ENCODE results near the gene NEO1. TPM values are rescaled to one million over a fixed set of nuclear protein-coding genes. Genes with fewer than 3 reads are reported as not detected.

Gene NEO1
- total RNA-seq, 4 donors from 2014 or later: 74.0 to 117 (median 107) TPM

DNA sequence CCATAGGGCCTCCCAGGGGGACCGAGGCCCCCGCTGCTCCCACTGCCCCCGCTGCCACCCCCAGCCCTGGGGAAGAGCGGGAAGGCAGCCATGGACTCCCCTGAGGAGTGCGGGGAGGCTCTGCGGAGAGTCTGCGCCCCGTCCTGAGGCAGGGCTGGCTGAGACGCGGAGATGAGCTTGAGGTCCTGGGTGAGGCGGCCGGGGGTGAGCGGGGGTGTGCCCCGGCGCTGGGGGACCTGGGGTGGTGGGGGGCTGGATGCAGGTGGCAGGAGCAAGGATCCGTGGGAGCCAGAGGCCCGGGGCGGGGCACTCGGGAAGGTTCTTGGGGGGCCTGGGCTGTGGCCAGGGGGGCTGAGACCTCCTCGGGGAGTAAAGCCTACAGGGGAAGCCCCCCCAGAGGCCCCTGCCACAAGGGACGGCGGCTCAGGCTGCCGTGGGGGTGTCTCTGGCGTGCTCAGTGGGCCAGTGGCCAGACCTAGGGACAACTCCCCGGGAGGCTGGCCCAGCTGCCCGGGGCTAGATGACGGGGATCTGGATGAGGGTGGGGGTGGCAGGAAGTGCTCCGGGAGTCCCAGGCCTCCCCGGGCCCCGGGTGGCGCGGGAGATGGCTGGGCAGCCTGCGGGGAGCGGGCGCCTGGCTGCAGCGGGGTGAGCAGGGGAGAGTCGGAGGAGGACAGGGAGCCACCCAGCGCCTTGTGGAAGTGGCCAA lies 270.6 kb downstream of the NEO1 start:
- TF ChIP-seq, protein P1, sequence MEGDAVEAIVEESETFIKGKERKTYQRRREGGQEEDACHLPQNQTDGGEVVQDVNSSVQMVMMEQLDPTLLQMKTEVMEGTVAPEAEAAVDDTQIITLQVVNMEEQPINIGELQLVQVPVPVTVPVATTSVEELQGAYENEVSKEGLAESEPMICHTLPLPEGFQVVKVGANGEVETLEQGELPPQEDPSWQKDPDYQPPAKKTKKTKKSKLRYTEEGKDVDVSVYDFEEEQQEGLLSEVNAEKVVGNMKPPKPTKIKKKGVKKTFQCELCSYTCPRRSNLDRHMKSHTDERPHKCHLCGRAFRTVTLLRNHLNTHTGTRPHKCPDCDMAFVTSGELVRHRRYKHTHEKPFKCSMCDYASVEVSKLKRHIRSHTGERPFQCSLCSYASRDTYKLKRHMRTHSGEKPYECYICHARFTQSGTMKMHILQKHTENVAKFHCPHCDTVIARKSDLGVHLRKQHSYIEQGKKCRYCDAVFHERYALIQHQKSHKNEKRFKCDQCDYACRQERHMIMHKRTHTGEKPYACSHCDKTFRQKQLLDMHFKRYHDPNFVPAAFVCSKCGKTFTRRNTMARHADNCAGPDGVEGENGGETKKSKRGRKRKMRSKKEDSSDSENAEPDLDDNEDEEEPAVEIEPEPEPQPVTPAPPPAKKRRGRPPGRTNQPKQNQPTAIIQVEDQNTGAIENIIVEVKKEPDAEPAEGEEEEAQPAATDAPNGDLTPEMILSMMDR (IDR thresholded peaks at IDR 0.05): no peak
- no peak for TF ChIP-seq POLR2AphosphoS5 (IDR thresholded peaks at IDR 0.05)
- no peak for TF ChIP-seq POLR2A (IDR thresholded peaks at IDR 0.05)
- no peak for TF ChIP-seq EP300 (IDR thresholded peaks at IDR 0.05)
- Histone ChIP-seq H3K4me3 (no peak overlapping the region), H3K36me3 (no peaks in the 10 kb centered on the region), H3K27me3 (peaks cover 55% of the 10 kb centered on the region), H3K27ac (no peak overlapping the region), H3K9me3 (no peaks in the 10 kb centered on the region), H3K4me1 (no peaks in the 10 kb centered on the region)
- DNase-seq (ENCODE audit: low spot score in 2 of 2): no peak
- WGBS: 90% methylated on average over 13 of the region's 38 CpGs

DNA sequence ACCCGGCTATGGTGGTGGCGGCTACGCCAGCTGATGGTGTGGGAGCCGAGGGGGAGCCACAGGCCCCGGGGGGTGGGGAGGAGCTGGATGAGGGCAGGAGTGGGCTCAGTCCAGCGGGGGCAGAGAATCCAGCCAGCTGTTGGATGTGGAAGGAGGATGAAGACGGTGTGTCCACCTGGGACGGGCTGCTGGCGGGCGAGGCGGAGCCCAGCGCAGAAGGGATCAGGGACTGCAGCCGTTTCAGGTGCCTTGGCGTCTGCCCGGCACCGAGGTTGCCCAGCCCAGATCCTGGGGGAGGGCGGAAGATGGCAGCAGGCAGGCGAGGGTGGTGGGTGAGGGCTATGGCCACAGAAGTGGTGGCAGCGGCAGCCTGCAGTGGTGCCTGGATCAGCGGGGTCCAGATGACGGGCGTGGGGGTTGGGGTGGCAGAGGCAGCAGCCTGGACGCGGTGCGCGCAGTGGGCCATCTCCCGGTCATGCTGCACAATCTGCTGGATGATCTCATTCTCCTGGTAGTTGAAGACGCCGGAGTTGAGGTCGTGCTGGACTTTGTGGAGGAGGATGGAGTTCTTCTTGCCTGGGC lies 271.2 kb downstream of the NEO1 start:
- 90% methylated on average over 30 of the region's 30 CpGs for WGBS
- Histone ChIP-seq H3K27me3 (peaks cover 54% of the 10 kb centered on the region), H3K36me3 (no peaks in the 10 kb centered on the region), H3K9me3 (no peaks in the 10 kb centered on the region), H3K4me1 (no peaks in the 10 kb centered on the region), H3K4me3 (no peak overlapping the region), H3K27ac (no peak overlapping the region)
- TF ChIP-seq EP300 (IDR thresholded peaks at IDR 0.05) (no peak), POLR2AphosphoS5 (IDR thresholded peaks at IDR 0.05) (no peak)
- TF ChIP-seq, protein P1 (IDR thresholded peaks at IDR 0.05): no peak
- DNase-seq (ENCODE audit: low spot score in 2 of 2): peak in 1 of 2 donors; percentile 40

DNA sequence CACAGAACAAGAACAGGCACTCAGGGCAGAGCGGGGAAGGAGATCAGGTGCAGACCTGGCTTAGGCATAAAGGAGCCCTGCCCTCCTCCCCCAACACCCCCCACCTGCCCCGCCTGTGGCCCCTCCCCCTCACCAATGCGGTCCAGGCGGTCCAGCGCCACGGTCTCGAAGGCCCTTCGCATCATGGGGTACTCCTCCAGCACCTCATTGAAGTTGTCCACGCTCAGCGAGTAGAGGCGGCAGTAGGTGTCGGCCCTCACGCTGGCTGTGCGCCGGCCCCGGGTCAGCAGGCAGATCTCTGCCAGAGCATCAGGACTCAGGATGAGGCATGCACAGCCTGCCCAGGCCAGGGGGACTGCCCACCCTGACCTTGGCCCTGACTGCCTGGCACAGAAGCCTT lies 271.7 kb downstream of the NEO1 start:
- no peaks in the 10 kb centered on the region for H3K4me1 ChIP-seq
- no peak for TF ChIP-seq POLR2A (IDR thresholded peaks at IDR 0.05)
- no peak for TF ChIP-seq EP300 (IDR thresholded peaks at IDR 0.05)
- no peak for TF ChIP-seq POLR2AphosphoS5 (IDR thresholded peaks at IDR 0.05)
- TF ChIP-seq, protein P1 (IDR thresholded peaks at IDR 0.05): no peak
- H3K9me3 ChIP-seq: no peaks in the 10 kb centered on the region
- no peak overlapping the region for H3K4me3 ChIP-seq
- H3K27ac ChIP-seq: no peak overlapping the region
- peaks cover 49% of the 10 kb centered on the region for H3K27me3 ChIP-seq
- WGBS: 95% methylated on average over 11 of the region's 16 CpGs
- peak; percentile 36 to 75 for DNase-seq (ENCODE audit: low spot score in 2 of 2)
- H3K36me3 ChIP-seq: no peaks in the 10 kb centered on the region

DNA sequence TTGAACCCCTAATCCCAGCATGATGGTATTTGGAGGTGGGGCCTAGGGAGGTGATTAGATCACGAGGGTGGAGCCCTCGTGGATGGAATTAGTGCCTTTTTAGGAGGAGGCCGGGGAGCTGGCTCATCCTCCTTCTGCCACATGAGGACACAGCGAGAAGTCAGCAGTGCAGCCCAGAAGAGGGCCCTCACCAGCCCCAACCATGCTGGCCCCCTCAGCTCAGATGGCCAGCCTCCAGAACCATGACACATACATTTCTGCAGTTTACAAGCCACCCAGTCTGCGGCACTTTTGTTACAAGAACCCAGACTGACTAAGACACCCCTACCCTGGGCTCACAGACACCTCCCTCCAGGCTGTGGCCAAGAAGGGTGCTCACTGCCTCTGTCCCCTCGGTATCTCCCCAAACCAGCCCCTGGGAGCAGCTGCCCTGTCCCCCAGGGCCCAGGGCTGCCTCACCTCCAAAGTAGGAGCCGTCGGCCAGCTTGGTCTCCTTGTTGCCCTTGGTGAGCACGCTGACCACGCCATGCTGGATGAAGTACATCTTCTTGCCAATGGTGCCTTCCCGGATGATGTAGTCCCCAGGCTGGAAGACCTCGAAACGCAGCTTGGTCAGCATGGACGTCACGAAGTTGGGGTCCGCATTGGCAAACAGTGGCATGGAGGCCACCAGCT lies 272.4 kb downstream of the NEO1 start:
- peaks cover 42% of the 10 kb centered on the region for H3K27me3 ChIP-seq

More for the DNA sequence above, 272.4 kb downstream of the NEO1 start:
- Histone ChIP-seq H3K36me3 (no peaks in the 10 kb centered on the region), H3K9me3 (no peaks in the 10 kb centered on the region), H3K4me1 (no peaks in the 10 kb centered on the region), H3K4me3 (no peak overlapping the region), H3K27ac (no peak overlapping the region)
- no peak for TF ChIP-seq POLR2AphosphoS5 (IDR thresholded peaks at IDR 0.05)
- TF ChIP-seq, protein P1 (IDR thresholded peaks at IDR 0.05): no peak
- TF ChIP-seq POLR2A (IDR thresholded peaks at IDR 0.05): no peak
- TF ChIP-seq EP300 (IDR thresholded peaks at IDR 0.05): no peak
- DNase-seq (ENCODE audit: low spot score in 2 of 2): peak; percentile 46 to 78
- WGBS: 93% methylated on average over 10 of the region's 16 CpGs
